ENCODE results near the gene C17orf107. TPM values are rescaled to one million over a fixed set of nuclear protein-coding genes. Genes with fewer than 3 reads are reported as not detected.

C17orf107 gene
- total and polyA plus RNA-seq, 2 of the 13 experiments (the other 11 are each of a cell fraction or from before 2014, with no cell fraction given) = 0.20 to 0.59 TPM

- TF ChIP-seq ZZZ3 (CRISPR knock-in tag; IDR thresholded peaks at IDR 0.05; ENCODE audit: borderline replicate concordance) = peak; percentile 14; the same call in 1 of the 2 replicates
- TF ChIP-seq MXD4 (CRISPR knock-in tag; IDR thresholded peaks at IDR 0.05) = peak; percentile 40
- peak; percentile 16; the same call in 1 of the 2 replicates for TF ChIP-seq FOXP4 (CRISPR knock-in tag; IDR thresholded peaks at IDR 0.05)
- TF ChIP-seq TAF1 (CRISPR knock-in tag; IDR thresholded peaks at IDR 0.05) = peak; percentile 74
- no peak for TF ChIP-seq SMARCE1 (IDR thresholded peaks at IDR 0.05; ENCODE audit: borderline replicate concordance)
- TF ChIP-seq ZMAT3 (CRISPR knock-in tag; conservative IDR thresholded peaks at IDR 0.05) = peak; percentile 79; the same call in 1 of the 2 replicates
- TF ChIP-seq CTCF (CRISPR knock-in tag; IDR thresholded peaks at IDR 0.05) = no peak
- TF ChIP-seq CCDC6 (CRISPR knock-in tag; IDR thresholded peaks at IDR 0.05) = 0 out of 2 replicates have a peak, but pooled peaks have one; percentile 27
- 0 out of 2 replicates have a peak, but pooled peaks have one; percentile 5 for TF ChIP-seq CREB1 (IDR thresholded peaks at IDR 0.05)
- TF ChIP-seq CREB1 (CRISPR knock-in tag; IDR thresholded peaks at IDR 0.05) = peak; percentile 41; the same call in 1 of the 2 replicates
- TF ChIP-seq ZNF614 (CRISPR knock-in tag; IDR thresholded peaks at IDR 0.05; ENCODE audit: borderline replicate concordance) = no peak
- TF ChIP-seq ZUFSP (CRISPR knock-in tag; IDR thresholded peaks at IDR 0.05; ENCODE audit: borderline replicate concordance) = no peak
- TF ChIP-seq RAD51 (IDR thresholded peaks at IDR 0.05; ENCODE audit: borderline replicate concordance) = no peak
- no peak; the same call in 1 of the 2 replicates for TF ChIP-seq ZNF350 (CRISPR knock-in tag; IDR thresholded peaks at IDR 0.05; ENCODE audit: borderline replicate concordance, low read depth)
- no peak for TF ChIP-seq TIGD3 (CRISPR knock-in tag; IDR thresholded peaks at IDR 0.05; ENCODE audit: borderline replicate concordance)
- peak; percentile 71; the same call in 1 of the 2 replicates for TF ChIP-seq MED13 (CRISPR knock-in tag; IDR thresholded peaks at IDR 0.05)
- 0 out of 2 replicates have a peak, but pooled peaks have one; percentile 26 for TF ChIP-seq ZGPAT (CRISPR knock-in tag; IDR thresholded peaks at IDR 0.05)
- TF ChIP-seq SATB2 (CRISPR knock-in tag; IDR thresholded peaks at IDR 0.05) = no peak
- TF ChIP-seq ZNF660 (CRISPR knock-in tag; IDR thresholded peaks at IDR 0.05; ENCODE audit: borderline replicate concordance, low read depth) = no peak
- no peak for TF ChIP-seq HNRNPH1 (optimal IDR thresholded peaks at IDR 0.05; ENCODE audit: low read depth, low read length)
Observed at GRCh38 chr17:4939796-4940554, 40.6 kb downstream of the C17orf107 start, which contains the start of the genes RNF167 and SLC25A11 (continued).

Data from HepG2 (cell line).